Ishikawa (cell line): ENCODE results near the gene KCNMB1.

Experiments used
- CREB1 ChIP-seq: IDR thresholded peaks from 2 replicates; pipeline ENCODE4 v1.6.1; 2012; ENCODE audit warnings: low read depth
- EGR1 ChIP-seq: IDR thresholded peaks from 2 replicates; pipeline ENCODE4 v1.6.1; 2012
- EP300 ChIP-seq: IDR thresholded peaks from 2 replicates; pipeline ENCODE4 v1.6.1; 2012; ENCODE audit warnings: borderline replicate concordance
- FOXM1 ChIP-seq: IDR thresholded peaks from 2 replicates; pipeline ENCODE4 v1.6.1; 2012; ENCODE audit warnings: low read depth, borderline replicate concordance
- NFIC ChIP-seq: IDR thresholded peaks from 2 replicates; pipeline ENCODE4 v1.6.1; 2012
- RAD21 ChIP-seq: IDR thresholded peaks from 2 replicates; pipeline ENCODE4 v1.6.1; 2012; ENCODE audit warnings: low read depth
- TAF1 ChIP-seq: IDR thresholded peaks from 2 replicates; pipeline ENCODE4 v1.6.1; 2012; ENCODE audit warnings: low read depth, mild to moderate bottlenecking
- TCF12 ChIP-seq: IDR thresholded peaks from 2 replicates; pipeline ENCODE4 v1.6.1; 2012; ENCODE audit warnings: low read depth
- YY1 ChIP-seq: IDR thresholded peaks from 2 replicates; pipeline ENCODE4 v1.6.1; 2012; ENCODE audit warnings: low read depth
- ZBTB7A ChIP-seq: IDR thresholded peaks from 2 replicates; pipeline ENCODE4 v1.6.1; 2012; ENCODE audit warnings: low read depth
- TF ChIP-seq, protein P1 (sequence below): IDR thresholded peaks from 2 replicates; pipeline ENCODE4 v1.6.1; 2012; ENCODE audit warnings: low read depth, mild to moderate bottlenecking
- TF ChIP-seq, protein P2 (sequence below): IDR thresholded peaks from 2 replicates; pipeline ENCODE4 v1.6.1; 2012

DNA sequence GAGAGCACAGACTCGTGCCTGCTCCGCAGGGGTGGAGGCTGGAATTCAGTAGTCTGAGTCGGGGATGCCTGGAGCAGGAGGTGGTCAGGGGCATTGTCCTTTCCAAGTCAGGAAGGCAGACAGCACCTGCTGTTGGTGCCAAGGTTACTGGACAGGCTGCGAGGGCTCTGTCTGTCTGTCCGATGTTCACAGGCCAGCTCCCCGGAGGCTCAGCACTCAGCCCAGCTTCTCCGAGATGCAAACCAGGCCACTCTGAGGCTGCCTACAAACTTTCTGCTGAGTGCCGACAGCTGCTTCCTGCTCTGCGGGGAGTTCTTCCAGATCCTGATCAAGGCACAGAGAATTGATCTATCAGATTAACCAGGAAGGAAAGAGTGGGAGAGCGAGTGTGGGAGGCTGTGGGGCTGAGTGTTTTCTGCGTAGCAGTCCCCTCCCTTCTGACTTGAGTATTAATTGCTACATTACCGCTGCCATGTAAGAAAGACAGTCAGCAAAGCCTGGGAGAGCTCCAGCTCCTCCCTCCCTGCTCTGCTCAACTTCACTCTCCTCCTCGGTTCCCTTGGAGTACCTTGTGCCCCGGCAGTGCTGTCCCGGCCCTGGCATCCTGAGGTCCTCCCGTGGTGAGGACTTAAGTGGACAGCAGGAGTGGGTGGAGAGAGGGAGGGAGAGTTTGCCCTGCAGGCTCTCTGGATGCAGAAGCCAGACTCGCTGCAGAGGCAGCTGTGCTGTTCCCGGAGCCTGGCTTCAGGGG lies 36.0 kb downstream of the KCNMB1 start:
- TF ChIP-seq CREB1 (no peak), FOXM1 (no peak), EGR1 (no peak), YY1 (no peak), RAD21 (no peak), TAF1 (no peak), EP300 (no peak), TCF12 (no peak), ZBTB7A (no peak), NFIC (no peak)
- TF ChIP-seq, protein P1, sequence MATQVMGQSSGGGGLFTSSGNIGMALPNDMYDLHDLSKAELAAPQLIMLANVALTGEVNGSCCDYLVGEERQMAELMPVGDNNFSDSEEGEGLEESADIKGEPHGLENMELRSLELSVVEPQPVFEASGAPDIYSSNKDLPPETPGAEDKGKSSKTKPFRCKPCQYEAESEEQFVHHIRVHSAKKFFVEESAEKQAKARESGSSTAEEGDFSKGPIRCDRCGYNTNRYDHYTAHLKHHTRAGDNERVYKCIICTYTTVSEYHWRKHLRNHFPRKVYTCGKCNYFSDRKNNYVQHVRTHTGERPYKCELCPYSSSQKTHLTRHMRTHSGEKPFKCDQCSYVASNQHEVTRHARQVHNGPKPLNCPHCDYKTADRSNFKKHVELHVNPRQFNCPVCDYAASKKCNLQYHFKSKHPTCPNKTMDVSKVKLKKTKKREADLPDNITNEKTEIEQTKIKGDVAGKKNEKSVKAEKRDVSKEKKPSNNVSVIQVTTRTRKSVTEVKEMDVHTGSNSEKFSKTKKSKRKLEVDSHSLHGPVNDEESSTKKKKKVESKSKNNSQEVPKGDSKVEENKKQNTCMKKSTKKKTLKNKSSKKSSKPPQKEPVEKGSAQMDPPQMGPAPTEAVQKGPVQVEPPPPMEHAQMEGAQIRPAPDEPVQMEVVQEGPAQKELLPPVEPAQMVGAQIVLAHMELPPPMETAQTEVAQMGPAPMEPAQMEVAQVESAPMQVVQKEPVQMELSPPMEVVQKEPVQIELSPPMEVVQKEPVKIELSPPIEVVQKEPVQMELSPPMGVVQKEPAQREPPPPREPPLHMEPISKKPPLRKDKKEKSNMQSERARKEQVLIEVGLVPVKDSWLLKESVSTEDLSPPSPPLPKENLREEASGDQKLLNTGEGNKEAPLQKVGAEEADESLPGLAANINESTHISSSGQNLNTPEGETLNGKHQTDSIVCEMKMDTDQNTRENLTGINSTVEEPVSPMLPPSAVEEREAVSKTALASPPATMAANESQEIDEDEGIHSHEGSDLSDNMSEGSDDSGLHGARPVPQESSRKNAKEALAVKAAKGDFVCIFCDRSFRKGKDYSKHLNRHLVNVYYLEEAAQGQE, result no peak
- TF ChIP-seq, protein P2, sequence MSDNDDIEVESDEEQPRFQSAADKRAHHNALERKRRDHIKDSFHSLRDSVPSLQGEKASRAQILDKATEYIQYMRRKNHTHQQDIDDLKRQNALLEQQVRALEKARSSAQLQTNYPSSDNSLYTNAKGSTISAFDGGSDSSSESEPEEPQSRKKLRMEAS, result no peak
